ENCODE data around the gene HNRNPU. TPM values are rescaled to one million over a fixed set of nuclear protein-coding genes. Genes with fewer than 3 reads are reported as not detected.

The HNRNPU gene
- total and polyA plus RNA-seq, 4 donors: 45.3 to 233 (median 136) TPM

- TF ChIP-seq SP1 (IDR thresholded peaks at IDR 0.05) (no peak), HNF4G (IDR thresholded peaks at IDR 0.05) (no peak), YY1 (IDR thresholded peaks at IDR 0.05) (no peak), JUND (IDR thresholded peaks at IDR 0.05) (no peak), EGR1 (IDR thresholded peaks at IDR 0.05; ENCODE audit: low read depth in 2 of 2) (no peak), CTCF (IDR thresholded peaks at IDR 0.05; ENCODE audit: low read depth, low read length, missing input control) (no peak), ATF3 (IDR thresholded peaks at IDR 0.05) (no peak), FOXA1 (IDR thresholded peaks at IDR 0.05) (no peak), RXRA (IDR thresholded peaks at IDR 0.05) (no peak)
- Histone ChIP-seq H3K4me3 (ENCODE audit: low read depth in 1 of 3, low read length in 3 of 3) (no peak overlapping the region), H3K9ac (ENCODE audit: low read depth in 1 of 2, low read length in 2 of 2) (no peak overlapping the region), H3K27ac (ENCODE audit: low read depth in 1 of 2, low read length in 2 of 2) (no peak overlapping the region), H3K36me3 (ENCODE audit: control insufficient read depth in 4 of 4, insufficient read depth in 3 of 4, low read depth in 1 of 4, low read length in 3 of 4) (peaks cover 0 to 1% (median 0%) of the 10 kb centered on the region in 4 donors), H3K9me3 (ENCODE audit: control insufficient read depth in 4 of 4, low read length in 3 of 4) (no peaks in the 10 kb centered on the region), H3K27me3 (ENCODE audit: control insufficient read depth in 4 of 4, insufficient read depth in 4 of 4, low read length in 3 of 4) (no peaks in the 10 kb centered on the region), H3K4me1 (ENCODE audit: control insufficient read depth in 4 of 4, insufficient read depth in 4 of 4, low read length in 3 of 4) (peaks cover 0 to under 1% (median 0%) of the 10 kb centered on the region in 4 donors)
- no peak for DNase-seq (ENCODE audit: low spot score)
- WGBS: 96% methylated on average over 15 of the region's 15 CpGs
These were observed 49.5 kb upstream of the HNRNPU start for GRCh38 chr1:244913806-244914205.

GRCh38 chr1:244904119-244904518 lies 39.8 kb upstream of the HNRNPU start:
- 76% methylated on average over 3 of the region's 3 CpGs for WGBS
- H3K36me3 ChIP-seq (ENCODE audit: control insufficient read depth in 4 of 4, insufficient read depth in 3 of 4, low read depth in 1 of 4, low read length in 3 of 4): no peaks in the 10 kb centered on the region

More at GRCh38 chr1:244904119-244904518, 39.8 kb upstream of the HNRNPU start:
- no peak for DNase-seq (ENCODE audit: low spot score)
- no peaks in the 10 kb centered on the region for H3K27me3 ChIP-seq (ENCODE audit: control insufficient read depth in 4 of 4, insufficient read depth in 4 of 4, low read length in 3 of 4)
- no peak overlapping the region for H3K27ac ChIP-seq (ENCODE audit: low read depth in 1 of 2, low read length in 2 of 2)
- no peak overlapping the region for H3K4me3 ChIP-seq (ENCODE audit: low read depth in 1 of 3, low read length in 3 of 3)
- H3K9ac ChIP-seq (ENCODE audit: low read depth in 1 of 2, low read length in 2 of 2): no peak overlapping the region
- no peaks in the 10 kb centered on the region for H3K4me1 ChIP-seq (ENCODE audit: control insufficient read depth in 4 of 4, insufficient read depth in 4 of 4, low read length in 3 of 4)
- H3K9me3 ChIP-seq (ENCODE audit: control insufficient read depth in 4 of 4, low read length in 3 of 4): no peaks in the 10 kb centered on the region
- no peak for TF ChIP-seq MAX (IDR thresholded peaks at IDR 0.05)
- TF ChIP-seq HNF4G (IDR thresholded peaks at IDR 0.05): no peak
- no peak for TF ChIP-seq ZBTB33 (IDR thresholded peaks at IDR 0.05)
- no peak for TF ChIP-seq RXRA (IDR thresholded peaks at IDR 0.05)
- no peak for TF ChIP-seq REST (IDR thresholded peaks at IDR 0.05)
- TF ChIP-seq NR2F2 (IDR thresholded peaks at IDR 0.05): no peak
- no peak for TF ChIP-seq YY1 (IDR thresholded peaks at IDR 0.05)
- TF ChIP-seq FOXA2 (IDR thresholded peaks at IDR 0.05): no peak
- TF ChIP-seq RAD21 (IDR thresholded peaks at IDR 0.05): no peak

Measured in liver (tissue), 9 donors.